ENCODE measurements around the gene CHTF18.

GRCh38 chr16:803754-804080 is 15.3 kb downstream of the CHTF18 start:
- no peak for TF ChIP-seq POLR2A (IDR thresholded peaks at IDR 0.05)
- TF ChIP-seq CTCF (IDR thresholded peaks at IDR 0.05) = no peak

Data from right lobe of liver (tissue), 4 donors.